Gastrocnemius medialis (tissue), 4 donors: ENCODE data around the gene SLC10A7. TPM values are rescaled to one million over a fixed set of nuclear protein-coding genes. Genes with fewer than 3 reads are reported as not detected.

ENCODE experiments used
- ATAC-seq, 2 donors: fragments of 150-250 bp; one replicate each; pipeline ENCODE4 v1.9.1; 2016
- DNase-seq, 2 donors: peaks; one replicate each; pipeline ENCODE4 v3.0.0-alpha.2; 2019
- H3K27ac ChIP-seq, 4 donors: fragments of 200-600 bp; sonication (generic); 1 replicate in 1 of 4; 2 replicates in 3 of 4; pipeline ENCODE4 v1.5.1; 2016 to 2018; ENCODE audit warnings: mild to moderate bottlenecking in 2 of 4, moderate library complexity in 1 of 4
- H3K27me3 ChIP-seq, 3 donors: fragments of 200-600 bp; sonication (generic) in 2 of 3; 1 replicate in 1 of 3; 2 replicates in 2 of 3; pipeline versions ENCODE4 v1.5.1 to v1.6.0; 2016 to 2019; ENCODE audit warnings: mild to moderate bottlenecking in 1 of 3, moderate library complexity in 1 of 3
- H3K36me3 ChIP-seq, 2 donors: fragments of 200-600 bp; sonication (generic) in 1 of 2; one replicate each; pipeline ENCODE4 v1.5.1; 2017 to 2018
- H3K4me1 ChIP-seq, 2 donors: fragments of 200-600 bp; sonication (generic) in 1 of 2; one replicate each; pipeline ENCODE4 v1.5.1; 2016 to 2017; ENCODE audit warnings: mild to moderate bottlenecking in 2 of 2
- H3K4me3 ChIP-seq, 4 donors: fragments of 200-600 bp; sonication (generic) in 3 of 4; 1 replicate in 1 of 4; 2 replicates in 3 of 4; pipeline ENCODE4 v1.5.1; 2016 to 2019; ENCODE audit warnings: mild to moderate bottlenecking in 2 of 4
- H3K9me3 ChIP-seq, 3 donors: fragments of 200-600 bp; sonication (generic) in 2 of 3; 1 replicate in 1 of 3; 2 replicates in 2 of 3; pipeline ENCODE4 v1.5.1; 2016 to 2019
- CTCF ChIP-seq, 5 experiments: fragments of 450-650 bp in 3 of 5; fragments of 200-600 bp in 2 of 5; sonication (generic) in 2 of 5; IDR thresholded peaks in 4 of 5; conservative IDR thresholded peaks in 1 of 5; 1 replicate in 4 of 5; 2 replicates in 1 of 5; pipeline ENCODE4 v1.5.1; 2016 to 2019; ENCODE audit warnings: antibody characterized with exemption in 5 of 5, mild to moderate bottlenecking in 3 of 5, moderate library complexity in 3 of 5
- POLR2A ChIP-seq, 2 donors: fragments of 450-650 bp; IDR thresholded peaks; one replicate each; pipeline ENCODE4 v1.6.1; 2017; ENCODE audit warnings: antibody characterized with exemption in 2 of 2, mild to moderate bottlenecking in 2 of 2, moderate library complexity in 2 of 2
- in situ Hi-C, 4 donors: fragments of 200-750 bp; cut with MboI; loops; one replicate each; pipeline versions ENCODE4 v1.15.0 to v1.8.0; 2017; ENCODE audit warnings: low sequenced_read_pairs in 4 of 4
- intact Hi-C: fragments of 100-400 bp; cut with DNase I; formaldehyde crosslinking; loops from one replicate; pipeline ENCODE4 v1.15.1; 2023; ENCODE audit warnings: low total_unique reads
- total RNA-seq, 4 donors: library from RNA; depleted of rRNA; stranded (reverse); fragments of >200 nt; gene quantifications; one replicate each; pipeline versions ENCODE4 v1.1.0 to v1.2.3, GENCODE V29; 2016

SLC10A7 gene
- total RNA-seq, 4 donors from 2014 or later, result 2.1 to 6.0 (median 2.3) TPM

- Histone ChIP-seq H3K4me3 (no peak overlapping the region), H3K9me3 (no peaks in the 10 kb centered on the region), H3K27ac (no peak overlapping the region), H3K4me1 (no peaks in the 10 kb centered on the region), H3K27me3 (no peaks in the 10 kb centered on the region), H3K36me3 (no peaks in the 10 kb centered on the region)
- TF ChIP-seq POLR2A (IDR thresholded peaks at IDR 0.05), result no peak
- no peak for TF ChIP-seq CTCF (IDR thresholded peaks at IDR 0.05 in 4 of 5, conservative IDR thresholded peaks at IDR 0.05 in 1 of 5)
- intact Hi-C loops (no loop called here), in situ Hi-C loops (no loop called here)
- ATAC-seq (no peak), DNase-seq (no peak)
Measured at GRCh38 chr4:146224326-146224966, 297.3 kb downstream of the SLC10A7 start.

GRCh38 chr4:146222313-146222712 is 299.4 kb downstream of the SLC10A7 start:
- Histone ChIP-seq H3K4me3 (no peak overlapping the region), H3K4me1 (no peaks in the 10 kb centered on the region), H3K27ac (no peak overlapping the region), H3K27me3 (no peaks in the 10 kb centered on the region), H3K9me3 (no peaks in the 10 kb centered on the region), H3K36me3 (no peaks in the 10 kb centered on the region)
- intact Hi-C loops (no loop called here), in situ Hi-C loops (no loop called here)
- DNase-seq (no peak), ATAC-seq (no peak)
- TF ChIP-seq CTCF (IDR thresholded peaks at IDR 0.05 in 4 of 5, conservative IDR thresholded peaks at IDR 0.05 in 1 of 5) (no peak), POLR2A (IDR thresholded peaks at IDR 0.05) (no peak)

- intact Hi-C loops, result no loop called here
- Histone ChIP-seq H3K4me3 (no peak within 1 kb of the TSS), H3K27me3 (no peaks in the 10 kb centered on the region), H3K36me3 (no peaks in the 10 kb centered on the region), H3K9me3 (no peaks in the 10 kb centered on the region), H3K4me1 (no peaks in the 10 kb centered on the region), H3K27ac (no peak within 1 kb of the TSS)
- no peak for DNase-seq
- in situ Hi-C loops, result no loop called here
- ATAC-seq, result no peak
- TF ChIP-seq CTCF (IDR thresholded peaks at IDR 0.05 in 4 of 5, conservative IDR thresholded peaks at IDR 0.05 in 1 of 5) (no peak), POLR2A (IDR thresholded peaks at IDR 0.05) (no peak)
Measured at GRCh38 chr4:146214238-146214637, 307.5 kb downstream of the SLC10A7 start, which contains the start of gene REELD1. Gene REELD1 (plus strand): TSS chr4:146214538. CDS start chr4:146216953, 2,415 bp downstream.

- ATAC-seq, result no peak
- in situ Hi-C loops (no loop called here), intact Hi-C loops (no loop called here)
Measured at GRCh38 chr4:146212781-146213180, 309.0 kb downstream of the SLC10A7 start.

More at GRCh38 chr4:146212781-146213180, 309.0 kb downstream of the SLC10A7 start:
- Histone ChIP-seq H3K27ac (no peak overlapping the region), H3K36me3 (no peaks in the 10 kb centered on the region), H3K9me3 (no peaks in the 10 kb centered on the region), H3K4me3 (no peak overlapping the region), H3K4me1 (no peaks in the 10 kb centered on the region), H3K27me3 (no peaks in the 10 kb centered on the region)
- TF ChIP-seq POLR2A (IDR thresholded peaks at IDR 0.05) (no peak), CTCF (IDR thresholded peaks at IDR 0.05 in 4 of 5, conservative IDR thresholded peaks at IDR 0.05 in 1 of 5) (no peak)
- no peak for DNase-seq
